ENCODE data around the gene PEG3.

DNA sequence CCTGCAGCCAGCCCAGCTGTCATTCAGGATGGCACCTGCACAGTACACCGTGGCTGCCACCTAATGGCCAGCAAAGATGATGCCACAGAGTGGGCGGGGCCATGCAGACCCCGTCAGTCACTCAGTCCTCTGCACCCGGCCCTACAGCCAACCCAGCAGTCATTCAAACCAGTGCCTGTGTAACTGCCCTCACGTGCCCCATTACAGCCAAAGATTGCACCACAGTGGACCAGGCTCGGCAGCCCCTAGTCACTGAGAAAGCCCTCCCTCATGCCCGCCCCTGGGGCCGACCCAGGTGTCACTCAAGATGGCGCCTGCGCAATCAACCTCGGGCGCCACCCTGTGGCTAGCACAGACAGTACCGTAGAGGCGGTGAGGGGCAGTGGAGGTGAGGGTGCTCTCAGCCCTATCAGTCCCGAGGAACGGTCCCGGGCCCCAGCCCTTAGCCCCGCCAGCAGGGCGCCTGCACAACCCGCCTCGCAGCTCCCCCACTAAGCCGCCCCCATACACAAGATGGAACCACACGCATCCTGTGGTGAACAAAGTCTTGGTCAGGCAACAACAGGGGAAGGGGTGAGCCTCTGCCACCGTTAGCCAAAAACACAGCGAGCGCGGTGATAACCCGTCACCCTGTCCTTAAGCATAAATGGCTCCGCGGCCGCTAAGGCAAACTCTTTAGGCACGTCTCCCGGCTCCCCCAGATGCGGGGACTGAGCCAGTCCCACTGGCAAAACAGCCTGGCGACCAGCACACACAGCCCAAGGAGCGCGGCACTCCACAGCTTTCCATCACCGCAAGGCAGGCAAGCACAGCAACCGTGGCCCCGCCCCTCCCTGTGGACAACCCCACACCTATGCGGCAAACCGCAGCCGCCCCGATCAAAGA, 2.3 kb downstream of the PEG3 start:
- TF ChIP-seq ZNF138 (CRISPR knock-in tag; conservative IDR thresholded peaks at IDR 0.05) = no peak
- TF ChIP-seq, protein P1, sequence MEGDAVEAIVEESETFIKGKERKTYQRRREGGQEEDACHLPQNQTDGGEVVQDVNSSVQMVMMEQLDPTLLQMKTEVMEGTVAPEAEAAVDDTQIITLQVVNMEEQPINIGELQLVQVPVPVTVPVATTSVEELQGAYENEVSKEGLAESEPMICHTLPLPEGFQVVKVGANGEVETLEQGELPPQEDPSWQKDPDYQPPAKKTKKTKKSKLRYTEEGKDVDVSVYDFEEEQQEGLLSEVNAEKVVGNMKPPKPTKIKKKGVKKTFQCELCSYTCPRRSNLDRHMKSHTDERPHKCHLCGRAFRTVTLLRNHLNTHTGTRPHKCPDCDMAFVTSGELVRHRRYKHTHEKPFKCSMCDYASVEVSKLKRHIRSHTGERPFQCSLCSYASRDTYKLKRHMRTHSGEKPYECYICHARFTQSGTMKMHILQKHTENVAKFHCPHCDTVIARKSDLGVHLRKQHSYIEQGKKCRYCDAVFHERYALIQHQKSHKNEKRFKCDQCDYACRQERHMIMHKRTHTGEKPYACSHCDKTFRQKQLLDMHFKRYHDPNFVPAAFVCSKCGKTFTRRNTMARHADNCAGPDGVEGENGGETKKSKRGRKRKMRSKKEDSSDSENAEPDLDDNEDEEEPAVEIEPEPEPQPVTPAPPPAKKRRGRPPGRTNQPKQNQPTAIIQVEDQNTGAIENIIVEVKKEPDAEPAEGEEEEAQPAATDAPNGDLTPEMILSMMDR (IDR thresholded peaks at IDR 0.05) = no peak
- no peak for TF ChIP-seq SP1 (CRISPR knock-in tag; conservative IDR thresholded peaks at IDR 0.05)

Measured in WTC11 (cell line).